HL-60 (cell line): Measurements from ENCODE around the gene VWA8.

Experiments used
- DNase-seq, 2 experiments: peaks; one replicate each; pipeline ENCODE4 v3.0.0-alpha.2; 2010 to 2020; ENCODE audit warnings: low read depth in 1 of 2, low spot score in 1 of 2
- H3K27ac ChIP-seq: fragments of 250-450 bp; sonication (Bioruptor Pico); replicated peaks from 2 replicates; pipeline ENCODE4 v1.5.1; 2020; ENCODE audit warnings: mild to moderate bottlenecking, moderate library complexity
- H3K27me3 ChIP-seq: fragments of 250-450 bp; sonication (Bioruptor Pico); 2 replicates; pipeline ENCODE4 v1.5.1; 2021; ENCODE audit warnings: mild to moderate bottlenecking, moderate library complexity; ENCODE audit not compliant: insufficient read depth, poor library complexity, severe bottlenecking
- H3K4me3 ChIP-seq: replicated peaks from 2 replicates; pipeline ENCODE4 v1.5.1; 2011; ENCODE audit warnings: mild to moderate bottlenecking, control low read depth, low read length; ENCODE audit not compliant: insufficient read depth
- CTCF ChIP-seq: IDR thresholded peaks from one replicate; pipeline ENCODE4 v1.5.1; 2011; ENCODE audit warnings: low read length, control low read depth, inconsistent platforms; ENCODE audit not compliant: insufficient read depth
- GABPA ChIP-seq: IDR thresholded peaks from 2 replicates; pipeline ENCODE4 v1.6.1; 2012; ENCODE audit warnings: low read depth
- POLR2AphosphoS5 ChIP-seq: IDR thresholded peaks from 2 replicates; pipeline ENCODE4 v1.6.1; 2012; ENCODE audit warnings: low read depth
- REST ChIP-seq: IDR thresholded peaks from 2 replicates; pipeline ENCODE4 v1.6.1; 2012; ENCODE audit warnings: low read depth; ENCODE audit not compliant: insufficient replicate concordance
- SPI1 ChIP-seq: IDR thresholded peaks from 2 replicates; pipeline ENCODE4 v1.6.1; 2012; ENCODE audit warnings: low read depth, mild to moderate bottlenecking, borderline replicate concordance

The VWA8 gene

GRCh38 chr13:41554626-41555386 lies 406.1 kb downstream of the VWA8 start:
- TF ChIP-seq SPI1 = no peak
- no peak for TF ChIP-seq POLR2AphosphoS5
- no peak for TF ChIP-seq REST
- Histone ChIP-seq H3K27ac (no peak overlapping the region), H3K27me3 (no peaks in the 10 kb centered on the region), H3K4me3 (no peak overlapping the region)
- DNase-seq = no peak

GRCh38 chr13:41554180-41554579 lies 406.7 kb downstream of the VWA8 start:
- TF ChIP-seq CTCF = no peak
- no peak for TF ChIP-seq SPI1
- TF ChIP-seq REST = no peak
- TF ChIP-seq POLR2AphosphoS5 = no peak
- TF ChIP-seq GABPA = no peak
- H3K27me3 ChIP-seq = no peaks in the 10 kb centered on the region

GRCh38 chr13:41552031-41552430 lies 408.9 kb downstream of the VWA8 start:
- Histone ChIP-seq H3K27me3 (no peaks in the 10 kb centered on the region), H3K4me3 (no peak overlapping the region), H3K27ac (no peak overlapping the region)
- TF ChIP-seq CTCF = no peak
- TF ChIP-seq SPI1 = no peak
- no peak for TF ChIP-seq POLR2AphosphoS5
- no peak for TF ChIP-seq REST
- TF ChIP-seq GABPA = no peak
- no peak for DNase-seq

More at GRCh38 chr13:41554180-41554579, 406.7 kb downstream of the VWA8 start:
- Histone ChIP-seq H3K4me3 (no peak overlapping the region), H3K27ac (no peak overlapping the region)
- DNase-seq = no peak
